Measurements from ENCODE around the gene COL10A1. TPM values are rescaled to one million over a fixed set of nuclear protein-coding genes. Genes with fewer than 3 reads are reported as not detected.
A peak's percentile ranks its signal among the peaks of the same experiment; 100 is the strongest.

The COL10A1 gene
- polyA plus RNA-seq, 2 of the 4 experiments (the other 2 are of a cell fraction): not detected

DNA sequence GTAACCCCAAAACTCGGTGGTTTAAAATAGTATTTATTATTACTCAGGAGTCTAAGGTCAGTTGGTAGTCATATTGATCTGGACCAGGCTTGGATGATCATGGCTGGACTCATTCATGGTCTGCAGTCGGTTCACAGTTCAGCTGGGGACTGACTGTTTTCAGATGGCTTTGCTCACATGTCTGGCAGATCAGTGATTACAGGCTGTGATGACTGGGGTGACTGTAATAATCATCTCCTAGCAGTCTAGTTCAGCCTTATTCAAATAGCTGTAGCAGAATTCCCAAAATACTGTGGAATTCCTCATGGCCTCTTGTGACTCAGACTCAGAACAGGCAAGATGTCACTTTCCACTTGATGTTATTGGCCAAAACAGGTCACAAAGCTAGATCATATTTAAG lies 41.6 kb downstream of the COL10A1 start (continued):
- no peak for TF ChIP-seq MYC (IDR thresholded peaks at IDR 0.05; ENCODE audit: borderline replicate concordance, low read length)
- TF ChIP-seq ESRRA (IDR thresholded peaks at IDR 0.05; ENCODE audit: borderline replicate concordance, low read length): no peak
- TF ChIP-seq, protein P1, sequence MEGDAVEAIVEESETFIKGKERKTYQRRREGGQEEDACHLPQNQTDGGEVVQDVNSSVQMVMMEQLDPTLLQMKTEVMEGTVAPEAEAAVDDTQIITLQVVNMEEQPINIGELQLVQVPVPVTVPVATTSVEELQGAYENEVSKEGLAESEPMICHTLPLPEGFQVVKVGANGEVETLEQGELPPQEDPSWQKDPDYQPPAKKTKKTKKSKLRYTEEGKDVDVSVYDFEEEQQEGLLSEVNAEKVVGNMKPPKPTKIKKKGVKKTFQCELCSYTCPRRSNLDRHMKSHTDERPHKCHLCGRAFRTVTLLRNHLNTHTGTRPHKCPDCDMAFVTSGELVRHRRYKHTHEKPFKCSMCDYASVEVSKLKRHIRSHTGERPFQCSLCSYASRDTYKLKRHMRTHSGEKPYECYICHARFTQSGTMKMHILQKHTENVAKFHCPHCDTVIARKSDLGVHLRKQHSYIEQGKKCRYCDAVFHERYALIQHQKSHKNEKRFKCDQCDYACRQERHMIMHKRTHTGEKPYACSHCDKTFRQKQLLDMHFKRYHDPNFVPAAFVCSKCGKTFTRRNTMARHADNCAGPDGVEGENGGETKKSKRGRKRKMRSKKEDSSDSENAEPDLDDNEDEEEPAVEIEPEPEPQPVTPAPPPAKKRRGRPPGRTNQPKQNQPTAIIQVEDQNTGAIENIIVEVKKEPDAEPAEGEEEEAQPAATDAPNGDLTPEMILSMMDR (IDR thresholded peaks at IDR 0.05): no peak
- no peak for TF ChIP-seq ZFP36 (IDR thresholded peaks at IDR 0.05; ENCODE audit: borderline replicate concordance, partially characterized antibody)
- no peak for TF ChIP-seq TP53 (CRISPR knock-in tag; IDR thresholded peaks at IDR 0.05)
- no peak for TF ChIP-seq NFE2L2 (conservative IDR thresholded peaks at IDR 0.05; ENCODE audit: low read length)
- TF ChIP-seq CEBPB (IDR thresholded peaks at IDR 0.05): no peak
- TF ChIP-seq, protein P2, sequence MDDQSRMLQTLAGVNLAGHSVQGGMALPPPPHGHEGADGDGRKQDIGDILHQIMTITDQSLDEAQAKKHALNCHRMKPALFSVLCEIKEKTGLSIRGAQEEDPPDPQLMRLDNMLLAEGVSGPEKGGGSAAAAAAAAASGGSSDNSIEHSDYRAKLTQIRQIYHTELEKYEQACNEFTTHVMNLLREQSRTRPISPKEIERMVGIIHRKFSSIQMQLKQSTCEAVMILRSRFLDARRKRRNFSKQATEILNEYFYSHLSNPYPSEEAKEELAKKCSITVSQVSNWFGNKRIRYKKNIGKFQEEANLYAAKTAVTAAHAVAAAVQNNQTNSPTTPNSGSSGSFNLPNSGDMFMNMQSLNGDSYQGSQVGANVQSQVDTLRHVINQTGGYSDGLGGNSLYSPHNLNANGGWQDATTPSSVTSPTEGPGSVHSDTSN (IDR thresholded peaks at IDR 0.05): no peak
- TF ChIP-seq RARB (CRISPR knock-in tag; IDR thresholded peaks at IDR 0.05): no peak
- TF ChIP-seq, protein P3, sequence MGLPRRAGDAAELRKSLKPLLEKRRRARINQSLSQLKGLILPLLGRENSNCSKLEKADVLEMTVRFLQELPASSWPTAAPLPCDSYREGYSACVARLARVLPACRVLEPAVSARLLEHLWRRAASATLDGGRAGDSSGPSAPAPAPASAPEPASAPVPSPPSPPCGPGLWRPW (IDR thresholded peaks at IDR 0.05): no peak
- TF ChIP-seq SREBF2 (IDR thresholded peaks at IDR 0.05): no peak

DNA sequence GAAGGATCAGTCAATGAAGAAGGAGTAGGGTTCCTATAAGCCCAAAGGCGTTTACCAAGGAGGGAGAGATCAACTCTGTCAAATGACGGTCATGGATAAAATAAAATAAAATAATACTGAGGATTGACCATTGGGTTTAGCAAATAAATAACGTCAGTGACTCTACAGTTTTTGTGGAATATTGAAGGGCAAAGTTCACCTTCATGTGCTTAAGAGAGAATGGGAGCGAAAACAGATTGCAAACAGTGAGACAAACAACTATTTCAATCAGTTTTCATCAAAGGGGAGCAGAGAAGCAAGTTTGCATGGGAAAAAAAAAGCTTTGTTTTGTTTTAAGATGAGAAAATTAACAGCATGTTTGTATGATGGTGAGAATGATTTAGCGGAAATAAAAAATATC lies 42.9 kb downstream of the COL10A1 start:
- Histone ChIP-seq H3K4me2 (no peak overlapping the region), H3K9me3 (no peaks in the 10 kb centered on the region), H3K4me3 (no peak overlapping the region), H3K27ac (no peak overlapping the region), H3K4me1 (peaks cover 11% of the 10 kb centered on the region; the same call in 1 of the 3 replicates)
- DNase-seq (ENCODE audit: low read depth in 1 of 2, low spot score in 1 of 2) (no peak), ATAC-seq (no peak), FAIRE-seq (no peak)
- ChIA-PET CTCF (no interaction called here), POLR2A (interaction anchor here (0.6 kb wide), 1 partner anchor 22 kb away, joined by 3 read pairs; the partner anchor contains the start of gene FRK)
- TF ChIP-seq, protein P4, sequence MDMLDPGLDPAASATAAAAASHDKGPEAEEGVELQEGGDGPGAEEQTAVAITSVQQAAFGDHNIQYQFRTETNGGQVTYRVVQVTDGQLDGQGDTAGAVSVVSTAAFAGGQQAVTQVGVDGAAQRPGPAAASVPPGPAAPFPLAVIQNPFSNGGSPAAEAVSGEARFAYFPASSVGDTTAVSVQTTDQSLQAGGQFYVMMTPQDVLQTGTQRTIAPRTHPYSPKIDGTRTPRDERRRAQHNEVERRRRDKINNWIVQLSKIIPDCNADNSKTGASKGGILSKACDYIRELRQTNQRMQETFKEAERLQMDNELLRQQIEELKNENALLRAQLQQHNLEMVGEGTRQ (IDR thresholded peaks at IDR 0.05): no peak
- TF ChIP-seq EHMT2 (IDR thresholded peaks at IDR 0.05; ENCODE audit: low read depth) (no peak), RCOR1 (IDR thresholded peaks at IDR 0.05; ENCODE audit: low read depth, low read length) (no peak), MYC (IDR thresholded peaks at IDR 0.05; ENCODE audit: borderline replicate concordance, low read length) (no peak)
- WGBS (ENCODE audit: missing lambda C conversion rate): 57% methylated on average over 5 of the region's 5 CpGs

DNA sequence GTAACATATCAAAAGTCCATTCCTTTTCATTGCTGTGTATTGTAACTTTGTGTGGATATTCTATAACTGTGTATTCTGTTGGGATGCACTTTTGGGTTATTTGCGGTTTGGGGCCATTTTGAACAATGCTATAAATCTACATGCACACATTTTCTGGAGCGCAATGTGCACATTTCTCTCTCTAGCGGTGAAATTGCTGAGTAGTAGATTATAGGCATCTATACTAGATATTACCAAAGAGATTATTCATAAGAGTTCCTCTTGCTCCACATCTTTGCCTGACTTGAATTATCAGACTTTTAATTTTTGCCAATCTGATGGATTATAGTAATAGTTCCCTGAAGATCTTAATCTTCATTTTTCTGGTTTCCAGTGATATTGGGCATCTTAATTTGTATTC lies 47.0 kb downstream of the COL10A1 start:
- Histone ChIP-seq H3K9me3 (no peaks in the 10 kb centered on the region), H3K4me1 (peaks cover 9% of the 10 kb centered on the region), H3K4me2 (no peak overlapping the region), H3K4me3 (no peak overlapping the region), H3K27ac (no peak overlapping the region)
- ChIA-PET POLR2A (no interaction called here), CTCF (interaction anchor here (1.2 to 3.9 kb wide), 2 partner anchors 8 to 17 kb away, joined by 3 to 15 read pairs; no protein-coding TSS in a partner anchor)
- TF ChIP-seq POLR2A (IDR thresholded peaks at IDR 0.05; ENCODE audit: low read length) (no peak), MAFK (IDR thresholded peaks at IDR 0.05; ENCODE audit: partially characterized antibody) (peak; percentile 22)
- 92% methylated on average over 3 of the region's 3 CpGs for WGBS (ENCODE audit: missing lambda C conversion rate)
- no peak for FAIRE-seq
- ATAC-seq: no peak
- no peak for DNase-seq (ENCODE audit: low read depth in 1 of 2, low spot score in 1 of 2)

DNA sequence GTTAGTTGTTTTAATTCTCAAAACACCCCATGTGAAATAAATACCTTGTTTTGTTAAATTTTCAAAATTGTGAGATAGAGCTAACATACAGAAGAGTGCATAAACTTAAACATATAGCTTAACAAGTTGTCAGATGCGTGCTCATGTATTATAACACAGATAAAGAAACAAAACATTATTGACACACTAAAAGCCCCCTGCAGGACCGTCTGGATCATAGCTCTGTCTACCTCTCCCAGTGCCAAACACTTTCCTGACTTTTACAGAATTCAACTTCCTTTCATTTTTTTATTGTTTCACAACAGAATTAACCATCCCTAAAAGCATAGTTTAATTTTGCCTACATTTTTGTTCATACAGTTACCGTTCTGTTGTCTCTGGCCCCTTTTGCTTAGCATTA lies 47.4 kb downstream of the COL10A1 start:
- Histone ChIP-seq H3K4me3 (no peak overlapping the region), H3K4me2 (no peak overlapping the region), H3K9me3 (no peaks in the 10 kb centered on the region), H3K4me1 (peaks cover 14% of the 10 kb centered on the region), H3K27ac (no peak overlapping the region)
- WGBS (ENCODE audit: missing lambda C conversion rate): 74% methylated on average over 3 of the region's 3 CpGs
- DNase-seq (ENCODE audit: low read depth in 1 of 2, low spot score in 1 of 2) (no peak), ATAC-seq (no peak), FAIRE-seq (no peak)
- TF ChIP-seq MAZ (IDR thresholded peaks at IDR 0.05; ENCODE audit: borderline replicate concordance, low read depth, low read length) (no peak), FOXS1 (CRISPR knock-in tag; IDR thresholded peaks at IDR 0.05) (no peak), EHF (CRISPR knock-in tag; IDR thresholded peaks at IDR 0.05) (no peak), POLR2AphosphoS2 (conservative IDR thresholded peaks at IDR 0.05; ENCODE audit: low read length) (no peak), CEBPB (IDR thresholded peaks at IDR 0.05) (no peak), ZC3H11A (IDR thresholded peaks at IDR 0.05) (no peak), MAFK (IDR thresholded peaks at IDR 0.05; ENCODE audit: partially characterized antibody) (no peak), RARB (CRISPR knock-in tag; IDR thresholded peaks at IDR 0.05) (no peak)
- TF ChIP-seq, protein P5, sequence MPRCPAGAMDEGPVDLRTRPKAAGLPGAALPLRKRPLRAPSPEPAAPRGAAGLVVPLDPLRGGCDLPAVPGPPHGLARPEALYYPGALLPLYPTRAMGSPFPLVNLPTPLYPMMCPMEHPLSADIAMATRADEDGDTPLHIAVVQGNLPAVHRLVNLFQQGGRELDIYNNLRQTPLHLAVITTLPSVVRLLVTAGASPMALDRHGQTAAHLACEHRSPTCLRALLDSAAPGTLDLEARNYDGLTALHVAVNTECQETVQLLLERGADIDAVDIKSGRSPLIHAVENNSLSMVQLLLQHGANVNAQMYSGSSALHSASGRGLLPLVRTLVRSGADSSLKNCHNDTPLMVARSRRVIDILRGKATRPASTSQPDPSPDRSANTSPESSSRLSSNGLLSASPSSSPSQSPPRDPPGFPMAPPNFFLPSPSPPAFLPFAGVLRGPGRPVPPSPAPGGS (IDR thresholded peaks at IDR 0.05): no peak
- TF ChIP-seq, protein P6, sequence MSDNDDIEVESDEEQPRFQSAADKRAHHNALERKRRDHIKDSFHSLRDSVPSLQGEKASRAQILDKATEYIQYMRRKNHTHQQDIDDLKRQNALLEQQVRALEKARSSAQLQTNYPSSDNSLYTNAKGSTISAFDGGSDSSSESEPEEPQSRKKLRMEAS (IDR thresholded peaks at IDR 0.05): no peak
- CTCF ChIA-PET: interaction anchor here (0.9 to 3.9 kb wide), 3 partner anchors 8 to 18 kb away, joined by 3 to 15 read pairs (median 3); no protein-coding TSS in a partner anchor
- POLR2A ChIA-PET: no interaction called here

Measured in A549 (cell line).